NOMO-1 treated with dmso at 0.1 percent for 144 hours (cell line): ENCODE results near the gene KLF16.

Experiments
- DNase-seq: peaks from one replicate; lab custom pipeline; 2025; ENCODE audit not compliant: unreplicated experiment; lab: John Stamatoyannopoulos, UW

The KLF16 gene

DNA sequence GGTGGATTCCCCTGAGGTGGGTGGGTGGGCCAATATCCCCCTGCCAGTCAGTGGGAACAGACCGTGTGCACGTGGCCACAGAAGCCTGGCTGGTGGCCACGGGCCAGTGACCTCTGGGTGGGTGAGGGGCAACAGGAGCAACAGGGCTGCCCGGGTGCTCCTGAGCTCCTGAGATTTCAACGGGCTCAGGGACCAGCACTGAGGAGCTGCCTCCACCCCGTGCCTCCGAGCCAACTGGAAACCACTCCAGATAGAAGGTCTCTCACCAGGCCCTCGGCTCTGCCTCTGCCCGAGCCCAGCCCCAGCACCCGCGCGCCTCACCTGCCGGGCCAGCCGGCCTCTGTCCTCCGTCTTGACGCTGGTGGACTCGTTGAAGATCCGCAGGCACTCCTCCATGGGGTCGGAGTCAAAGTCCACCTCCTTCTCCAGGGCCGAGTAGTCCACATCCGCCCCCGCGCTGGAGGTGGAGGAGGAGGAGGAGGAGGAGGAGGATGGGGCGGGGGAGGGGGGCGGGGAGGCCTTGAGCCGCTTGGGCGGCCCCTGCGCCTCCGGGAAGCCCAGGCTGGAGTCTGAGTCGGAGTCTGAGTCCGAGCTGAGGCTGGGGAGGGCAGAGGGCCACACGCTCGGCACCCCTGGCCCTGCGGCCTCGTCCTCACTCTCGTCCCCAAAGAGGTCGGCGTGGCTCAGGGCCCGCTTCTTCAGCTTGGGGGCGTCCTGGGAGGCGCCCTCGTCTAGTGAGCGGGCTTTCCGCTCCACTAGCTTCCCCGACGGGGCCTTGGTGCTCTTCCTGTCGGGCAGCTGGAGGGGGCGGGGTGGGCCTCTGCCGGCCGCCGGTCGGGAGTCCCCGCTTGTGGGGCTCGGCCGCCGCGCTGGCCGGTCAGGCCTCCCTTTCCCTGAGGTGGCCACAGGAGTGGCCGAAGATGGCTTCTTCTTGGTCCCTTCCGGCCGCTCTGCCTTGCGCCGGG, 36.5 kb downstream of the KLF16 start:
- DNase-seq, result no peak

DNA sequence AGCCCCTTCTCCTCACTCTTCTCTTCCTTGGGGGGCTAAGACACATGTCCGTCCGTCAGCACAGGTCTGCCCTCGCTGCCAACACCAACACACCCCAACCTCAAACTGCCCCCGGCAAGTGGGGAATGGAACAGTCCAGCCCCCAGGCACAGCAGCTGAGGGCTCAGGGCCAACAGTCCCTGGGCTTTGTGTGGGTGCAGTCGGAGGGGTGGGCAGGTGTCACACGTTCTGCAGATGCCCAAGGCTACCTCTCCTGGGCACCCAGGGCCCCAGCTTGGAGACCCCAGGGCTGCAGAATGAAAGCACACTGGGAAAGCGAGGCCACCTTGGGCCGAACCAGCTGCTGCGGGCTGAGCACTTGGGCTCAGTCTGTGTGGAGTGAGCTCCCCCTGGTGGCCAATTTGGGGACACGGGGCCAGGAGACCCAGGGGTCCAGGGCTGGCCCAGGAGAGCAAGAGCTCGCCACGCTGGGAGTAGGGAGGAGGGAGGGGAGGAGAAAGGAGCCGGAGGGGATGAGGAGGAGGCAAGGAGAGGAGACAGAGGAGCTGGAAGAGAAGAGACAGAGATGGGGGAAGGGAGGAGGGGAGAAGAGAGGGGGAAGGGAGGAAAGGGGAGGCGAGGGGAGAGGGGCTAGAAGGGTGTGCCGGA, 37.3 kb downstream of the KLF16 start:
- DNase-seq, result no peak

DNA sequence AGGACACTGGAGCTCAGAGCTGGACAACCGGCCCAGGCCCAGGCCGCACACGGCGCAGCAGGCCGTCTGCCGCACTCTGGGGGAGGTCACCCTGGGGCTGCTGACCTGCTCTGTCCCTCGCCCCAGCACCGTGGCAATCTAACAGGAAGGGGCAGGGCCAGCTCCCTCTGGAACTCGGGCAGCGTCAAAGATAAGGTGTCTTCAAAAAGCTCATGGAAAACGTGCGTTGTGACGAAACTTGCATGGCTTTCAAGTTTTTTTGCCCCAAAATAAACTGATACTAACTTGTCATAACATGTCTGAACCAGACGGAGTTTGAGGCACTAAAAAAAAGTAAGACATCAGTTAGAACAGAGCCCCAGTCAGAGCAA, 39.1 kb downstream of the KLF16 start:
- no peak for DNase-seq

DNA sequence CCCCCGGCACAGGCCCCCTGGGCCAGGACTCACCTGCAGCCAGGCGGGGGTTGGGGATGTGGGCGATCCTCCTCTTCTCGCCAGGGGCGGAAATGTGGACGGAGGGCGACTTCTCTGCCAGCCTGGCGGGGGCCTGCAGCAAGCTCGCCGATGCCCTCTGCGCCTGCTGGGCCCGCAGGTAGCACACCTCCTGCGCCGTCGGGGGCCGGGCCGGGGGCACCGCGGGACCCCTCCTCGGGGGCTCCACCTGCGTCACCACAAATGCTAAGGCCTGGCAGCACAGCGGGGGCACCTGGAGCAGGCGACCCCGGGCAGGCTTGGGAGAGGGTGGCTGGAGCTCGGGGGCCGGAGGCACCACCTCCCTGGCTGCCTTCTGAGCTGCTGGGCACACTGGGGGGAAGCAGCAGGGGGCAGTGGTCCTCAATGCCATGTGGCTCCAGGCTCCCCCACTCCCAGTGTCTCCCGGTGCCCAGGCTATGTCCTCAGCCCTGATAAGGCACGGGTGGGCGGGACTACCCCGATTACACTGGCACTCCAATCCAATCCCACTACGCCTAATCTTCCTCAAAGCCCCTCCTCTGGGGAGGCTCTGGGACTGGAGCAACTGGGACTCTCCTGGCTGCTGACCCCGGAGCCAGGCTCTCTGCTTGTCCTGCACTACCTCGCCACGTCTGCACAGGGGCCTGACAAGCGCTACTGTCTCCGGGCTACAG, 39.7 kb downstream of the KLF16 start:
- no peak for DNase-seq

DNA sequence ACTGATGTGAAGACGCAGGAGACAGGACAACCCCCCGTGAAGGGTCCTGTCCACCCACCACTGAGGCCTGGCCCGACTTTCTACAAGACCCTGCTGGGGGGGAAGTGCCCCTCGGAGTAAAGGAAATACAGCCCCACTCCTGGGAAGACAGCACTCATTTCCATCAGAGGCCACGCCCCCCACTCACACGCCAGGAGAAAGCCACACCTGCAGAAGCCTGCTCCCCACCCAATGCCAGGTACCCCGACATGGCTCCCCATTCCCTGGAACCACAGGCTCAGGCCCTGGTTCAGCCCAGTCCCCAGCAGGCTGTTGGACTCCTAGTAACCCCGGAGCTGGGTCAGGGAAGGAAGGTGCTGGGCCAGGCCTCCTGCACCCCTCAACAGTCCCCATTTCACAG, 40.4 kb downstream of the KLF16 start:
- no peak for DNase-seq

DNA sequence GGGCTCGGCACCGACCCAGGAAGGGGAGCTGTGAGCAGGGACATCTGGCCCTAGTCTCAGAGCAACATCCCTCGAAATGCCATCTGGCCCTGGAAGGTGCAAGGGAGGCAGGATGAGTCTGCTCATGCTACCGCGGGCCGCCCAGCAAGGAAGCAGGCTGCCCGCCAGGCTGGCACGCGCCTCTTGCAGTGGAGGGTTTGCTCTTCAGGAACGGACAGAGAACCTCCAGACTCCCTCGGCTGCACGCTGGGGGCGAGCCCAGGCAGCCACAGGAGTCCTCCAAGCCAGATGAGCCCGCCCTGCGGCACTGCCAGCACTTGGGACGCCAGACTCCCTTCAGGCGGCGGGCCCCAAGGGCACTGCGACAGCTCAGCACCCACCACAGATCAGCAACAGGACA, 41.2 kb downstream of the KLF16 start:
- DNase-seq, result no peak

DNA sequence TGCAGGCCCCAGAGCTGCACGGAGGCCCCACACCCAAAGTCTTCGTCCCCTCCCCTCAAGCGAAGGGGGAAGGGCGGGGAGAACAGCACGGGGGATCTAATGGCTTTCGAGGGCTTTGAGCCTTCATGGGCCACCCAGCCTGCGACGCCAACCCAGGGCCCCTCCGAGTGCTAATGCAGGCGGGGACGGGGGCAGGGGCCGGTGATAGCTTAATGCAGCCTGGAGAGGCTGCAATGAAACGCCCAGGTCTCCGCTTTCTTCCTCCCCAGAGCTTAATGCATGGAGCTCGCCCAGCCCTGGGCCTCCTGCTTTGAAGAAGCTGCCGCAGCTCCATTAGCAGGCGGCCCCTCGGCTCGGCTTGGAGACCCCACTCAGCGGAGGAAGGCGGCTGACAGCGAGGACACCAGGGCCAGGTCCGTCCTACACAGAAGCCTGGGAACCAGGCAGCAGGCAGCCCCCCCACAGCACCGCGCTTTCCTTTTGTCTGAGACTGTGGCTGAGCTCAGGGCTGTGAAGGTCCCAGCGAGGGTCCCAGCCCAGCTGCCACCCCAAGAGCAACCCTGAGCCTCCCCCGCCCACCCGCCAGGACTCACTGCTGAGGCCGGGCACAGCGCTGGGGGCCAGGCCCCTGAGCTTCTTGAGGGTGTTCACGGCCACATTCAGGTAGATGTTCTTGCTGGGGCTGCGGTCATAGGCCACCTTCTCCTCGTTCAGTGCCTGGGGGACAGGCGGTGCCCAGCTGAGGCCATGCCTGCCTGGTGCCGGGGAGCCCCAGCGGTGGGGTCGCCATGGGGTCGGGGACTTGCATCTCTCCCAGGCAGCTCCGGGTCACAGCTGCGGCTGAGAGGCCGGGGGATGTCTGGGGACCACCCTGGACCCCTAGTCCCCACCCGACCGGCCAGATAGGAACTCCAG, 43.8 kb downstream of the KLF16 start:
- no peak for DNase-seq

DNA sequence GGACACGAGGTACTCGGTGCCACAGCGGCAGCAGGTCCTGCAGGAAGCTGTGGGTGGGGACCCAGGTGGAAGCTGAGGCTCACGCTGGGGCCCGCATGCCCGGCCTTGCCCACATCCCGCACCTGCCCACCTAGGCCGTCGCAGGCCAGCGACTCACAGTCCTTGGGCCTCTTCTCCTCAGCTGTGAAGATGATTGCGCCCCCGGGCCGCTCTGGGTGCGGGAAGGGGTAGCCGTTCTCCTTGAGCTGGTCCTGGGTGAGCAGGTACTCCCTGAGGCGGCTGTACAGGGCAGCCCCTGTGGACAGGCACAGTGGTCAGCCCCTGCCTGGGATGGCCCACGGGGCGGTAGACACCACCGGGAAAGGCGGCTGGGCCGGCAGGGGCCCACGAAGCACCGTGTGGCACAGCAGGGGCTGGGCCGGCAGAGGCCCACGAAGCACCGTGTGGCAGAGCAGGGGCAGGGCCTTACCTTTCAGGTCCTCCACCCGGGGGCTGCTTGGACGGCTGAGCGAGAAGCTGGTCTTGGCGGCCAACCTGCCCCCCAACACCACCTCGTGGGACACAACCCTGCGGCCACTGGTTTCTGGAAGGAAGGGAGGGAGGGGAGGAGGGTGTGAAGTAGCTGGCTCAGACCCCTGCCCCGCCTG, 44.7 kb downstream of the KLF16 start:
- DNase-seq, result no peak

DNA sequence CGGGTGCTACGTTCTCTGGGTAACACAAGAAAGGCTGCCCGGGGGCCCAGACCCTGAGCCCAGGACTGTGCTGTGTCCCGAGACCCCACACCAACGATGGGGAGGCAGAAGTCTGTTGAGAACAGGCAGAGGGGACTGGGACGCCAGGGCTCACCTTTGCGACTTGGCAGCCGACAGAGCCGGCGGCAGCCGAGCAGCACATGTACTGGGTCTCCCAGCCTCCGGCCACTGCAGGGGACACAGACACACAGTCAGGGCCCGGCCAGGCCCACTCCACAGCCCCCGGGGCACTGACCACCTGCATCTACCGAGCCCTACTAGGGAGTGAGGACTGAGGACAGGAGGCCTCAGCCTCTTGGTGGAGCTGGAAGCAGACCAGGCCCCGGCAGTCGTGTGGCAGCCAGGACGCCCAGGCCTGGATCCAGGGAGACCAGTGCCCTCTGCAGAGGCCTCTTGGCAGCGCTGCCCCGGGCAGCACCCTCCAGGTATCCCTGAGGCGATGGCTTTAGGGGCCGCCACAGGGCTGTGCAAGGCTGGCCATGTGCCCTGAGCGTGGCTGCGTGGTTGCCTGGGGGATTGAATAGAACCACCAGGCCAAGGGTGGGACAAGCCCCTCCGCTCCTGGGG, 45.7 kb downstream of the KLF16 start:
- no peak for DNase-seq

DNA sequence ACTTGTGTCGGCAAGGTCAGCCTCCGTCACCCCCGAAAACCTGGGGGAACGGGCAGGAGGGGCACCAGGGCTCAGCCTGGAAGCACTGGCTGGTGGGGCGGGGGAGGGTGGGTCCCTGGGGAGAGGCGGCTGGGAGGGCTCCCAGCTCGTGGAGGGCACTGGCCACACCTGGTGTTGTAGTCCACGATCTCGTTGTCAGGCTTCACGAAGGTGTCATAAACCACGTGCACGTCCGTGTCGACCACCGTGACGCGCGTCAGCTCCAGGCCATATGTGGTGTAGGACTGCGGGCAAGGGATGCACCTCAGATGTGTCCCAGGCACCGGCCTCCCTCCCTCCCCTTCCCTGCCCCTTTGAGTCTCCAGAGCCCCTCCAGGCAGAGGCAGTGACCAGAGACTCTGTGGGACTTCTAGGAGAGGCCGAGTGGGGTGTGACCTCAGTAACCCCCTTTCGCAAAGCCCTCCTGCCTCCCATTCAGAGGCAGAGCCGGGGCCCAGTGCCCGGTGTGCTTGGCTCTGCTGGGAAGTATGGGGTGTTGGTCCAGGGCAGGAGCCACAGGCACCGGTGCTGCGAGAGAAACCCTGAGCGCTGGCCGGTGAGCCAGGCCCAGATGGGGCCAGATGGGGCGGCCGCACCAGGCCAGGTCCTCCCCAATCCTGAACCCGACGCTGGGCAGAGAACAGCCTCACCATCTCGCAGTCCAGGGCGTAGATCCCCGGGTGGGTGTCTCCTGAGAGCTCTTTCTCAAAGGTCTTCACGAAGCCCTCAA, 46.7 kb downstream of the KLF16 start:
- no peak for DNase-seq

DNA sequence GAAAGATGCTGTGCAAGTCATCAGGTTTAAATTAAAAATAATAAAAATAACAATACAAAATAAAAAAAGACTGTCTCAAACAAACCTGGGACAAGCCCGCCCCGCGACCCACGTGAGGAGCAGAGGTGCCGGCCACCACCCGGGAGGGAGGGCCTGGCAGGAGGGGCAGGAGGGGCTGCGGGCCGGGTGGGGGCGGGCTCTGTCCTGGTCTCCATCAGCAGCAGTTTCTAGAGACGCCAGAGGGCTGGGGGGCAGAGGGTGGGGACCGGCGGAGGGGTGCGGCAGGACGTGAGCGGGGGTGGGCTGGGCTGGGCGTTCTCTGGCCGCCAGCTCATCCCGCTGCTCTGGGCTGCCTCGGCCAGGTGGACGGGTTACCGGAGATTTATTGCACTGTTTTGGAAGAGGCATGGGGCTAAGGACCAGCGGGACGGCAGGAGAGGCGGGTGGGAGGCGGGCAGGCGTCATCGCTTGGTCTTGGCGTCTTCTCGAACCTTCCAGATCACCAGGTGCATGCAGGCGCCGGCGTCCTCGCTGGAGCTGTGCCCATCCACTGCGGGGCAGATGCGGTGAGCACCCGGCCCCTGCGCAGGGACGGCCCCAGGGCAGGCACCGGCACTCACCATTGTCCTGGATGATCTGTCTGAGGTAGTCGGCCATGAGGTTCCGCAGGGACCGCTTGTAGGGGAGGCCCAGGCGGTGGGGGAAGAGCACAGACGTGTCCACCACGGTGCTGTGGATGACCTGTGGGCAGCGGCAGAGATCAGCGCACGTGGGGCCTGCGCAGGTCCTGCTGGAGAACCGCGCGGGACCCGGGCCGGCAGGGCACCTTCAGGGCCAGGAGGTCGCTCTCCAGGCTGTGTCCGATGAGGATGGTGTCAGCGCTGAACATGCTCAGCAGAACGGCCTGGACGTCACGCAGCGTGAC, 47.5 kb downstream of the KLF16 start:
- no peak for DNase-seq

DNA sequence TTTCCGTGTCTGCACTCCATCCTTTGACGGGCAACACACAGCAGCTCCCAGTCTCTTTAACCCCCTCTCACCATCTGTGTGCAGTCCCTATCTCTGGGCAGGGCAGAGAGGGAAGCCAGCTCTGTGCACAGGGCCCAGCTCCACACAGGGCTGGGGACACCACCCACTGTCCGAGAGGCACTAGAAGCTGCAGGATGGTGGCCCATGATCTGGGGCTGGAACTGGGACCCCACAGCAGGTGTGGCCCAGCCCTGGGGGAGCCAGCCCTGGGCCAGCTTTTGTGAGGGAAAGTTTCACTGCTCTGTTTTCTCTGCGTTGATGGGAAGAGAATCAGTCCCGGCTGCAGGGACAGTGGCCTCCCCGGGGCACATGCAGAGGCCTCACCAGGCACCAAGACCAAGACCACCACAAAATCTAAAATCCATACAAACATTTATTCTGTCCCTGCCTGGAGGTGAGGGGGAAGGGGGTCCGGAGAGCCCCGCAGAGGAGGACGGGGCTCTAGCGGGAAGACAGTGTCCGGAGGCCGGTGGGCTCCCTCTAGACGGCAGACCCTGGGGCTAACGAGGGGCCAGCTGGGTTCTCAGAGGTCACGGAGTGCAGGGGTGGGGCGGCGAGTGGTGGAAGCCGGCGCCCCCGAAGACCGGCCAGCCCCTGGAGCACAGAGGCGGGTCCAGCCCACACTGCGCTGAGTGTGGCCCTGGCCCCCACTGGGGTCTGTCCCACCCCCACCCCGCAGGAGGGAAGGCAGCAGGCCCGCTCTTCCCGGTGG, 48.4 kb downstream of the KLF16 start:
- DNase-seq, result no peak

DNA sequence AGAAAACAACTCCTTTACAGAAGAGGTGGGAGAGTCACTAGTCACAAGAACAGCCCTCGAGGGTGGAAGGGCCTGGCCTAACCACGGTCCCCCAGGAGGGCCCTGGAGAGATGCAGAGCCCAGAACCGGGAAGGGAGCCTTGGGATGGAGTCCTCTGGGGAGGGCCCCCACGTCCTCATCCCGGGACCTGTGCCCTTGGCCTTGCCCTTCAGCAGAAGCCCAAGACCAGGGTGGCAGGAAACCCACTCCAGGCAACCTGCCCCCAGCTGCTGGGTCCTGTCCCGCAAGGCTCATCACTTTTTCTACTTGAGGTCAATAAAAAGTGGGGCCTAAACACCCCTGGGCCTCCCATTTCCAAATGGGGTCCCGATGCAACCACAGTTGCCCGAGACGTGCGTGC, 49.0 kb downstream of the KLF16 start:
- no peak for DNase-seq

DNA sequence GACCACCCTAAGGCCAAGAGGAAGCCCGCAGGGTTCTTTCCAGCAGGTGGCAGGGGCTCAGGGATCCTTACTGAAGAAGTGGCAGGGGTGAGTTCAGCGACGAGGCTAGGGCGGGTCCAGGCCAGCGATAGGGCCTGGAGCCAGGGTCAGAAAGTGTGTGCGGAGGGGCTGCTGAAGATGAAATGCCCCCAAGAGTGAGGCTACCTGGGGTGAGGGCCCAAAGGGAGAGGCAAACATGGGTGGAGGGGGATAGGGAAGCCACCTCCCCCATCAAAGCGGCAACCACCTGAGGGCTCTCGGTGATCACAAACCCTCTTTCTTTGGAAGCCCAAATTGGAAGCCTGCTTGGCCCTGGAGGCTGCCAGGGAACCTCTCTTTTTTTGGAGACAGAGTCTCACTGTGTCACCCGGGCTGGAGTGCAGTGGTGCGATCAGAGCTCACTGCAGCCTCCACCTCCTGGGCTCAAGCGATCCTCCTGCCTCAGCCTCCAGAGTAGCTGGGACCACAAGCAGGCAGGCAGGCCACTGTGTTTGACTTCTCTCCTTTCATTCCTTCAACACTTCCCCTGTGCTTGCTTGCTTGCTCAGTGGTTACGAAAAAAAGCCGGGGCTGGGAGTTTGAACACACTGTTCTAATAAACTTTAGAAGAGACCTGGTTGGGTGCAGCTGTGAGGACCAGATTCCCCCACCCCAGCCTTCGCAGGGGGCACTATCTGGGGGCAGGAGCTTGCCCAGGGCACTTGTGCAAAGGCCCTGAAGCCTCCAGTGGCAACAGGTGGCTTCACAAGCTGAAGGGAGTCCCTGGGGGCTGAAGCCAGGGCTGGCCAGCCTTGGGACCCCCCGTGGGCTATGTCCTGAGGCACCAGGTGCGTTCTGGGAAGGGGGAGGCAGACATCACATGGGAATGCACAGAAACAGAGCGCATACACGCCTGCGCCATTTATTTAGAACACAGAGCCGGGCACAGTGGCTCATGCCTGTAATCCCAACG, 49.9 kb downstream of the KLF16 start:
- DNase-seq, result no peak

DNA sequence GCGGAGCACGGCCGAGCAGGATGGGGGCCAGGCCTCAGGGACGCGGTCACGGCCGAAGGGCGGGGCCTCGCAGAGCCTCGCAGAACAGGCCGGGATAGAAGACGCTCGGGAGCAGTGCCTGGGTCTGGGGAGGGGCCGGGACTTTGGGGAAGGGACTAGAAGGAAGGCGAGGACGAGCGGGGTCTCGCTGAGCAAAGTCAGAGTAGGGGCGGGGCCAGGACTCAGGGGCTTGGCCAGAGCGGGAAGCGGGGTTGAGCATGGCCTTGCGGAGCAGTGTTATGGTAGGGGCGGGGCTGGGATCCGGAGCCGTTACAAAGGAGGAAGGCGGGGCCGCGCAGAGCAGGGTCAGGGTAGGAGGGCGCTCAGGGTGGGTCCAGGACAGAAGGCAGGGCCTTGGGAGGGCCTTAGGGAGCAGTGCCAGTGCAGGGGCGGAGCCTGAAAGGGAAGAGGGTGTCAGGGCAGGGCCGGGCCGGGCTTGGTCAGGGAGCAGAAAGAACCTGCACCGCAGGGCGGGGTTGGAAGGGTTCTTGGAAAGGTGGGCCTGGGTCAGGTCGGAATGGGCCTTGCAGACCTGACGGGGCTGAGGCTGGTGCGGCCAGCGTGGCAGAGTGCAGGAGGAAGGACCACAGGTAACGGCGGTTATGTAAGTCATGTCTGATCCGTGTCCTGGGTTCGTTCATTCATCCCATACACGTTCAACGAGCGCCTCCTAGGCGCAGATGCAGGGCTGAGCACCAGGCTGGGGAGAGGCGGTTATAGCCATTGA, 50.8 kb downstream of the KLF16 start:
- peak; percentile 95 for DNase-seq
